ENCODE results near the gene FGF12. TPM values are rescaled to one million over a fixed set of nuclear protein-coding genes. Genes with fewer than 3 reads are reported as not detected.

Gene FGF12
- total RNA-seq, 2 donors from 2014 or later: 1.5 TPM; not detected in 1

DNA sequence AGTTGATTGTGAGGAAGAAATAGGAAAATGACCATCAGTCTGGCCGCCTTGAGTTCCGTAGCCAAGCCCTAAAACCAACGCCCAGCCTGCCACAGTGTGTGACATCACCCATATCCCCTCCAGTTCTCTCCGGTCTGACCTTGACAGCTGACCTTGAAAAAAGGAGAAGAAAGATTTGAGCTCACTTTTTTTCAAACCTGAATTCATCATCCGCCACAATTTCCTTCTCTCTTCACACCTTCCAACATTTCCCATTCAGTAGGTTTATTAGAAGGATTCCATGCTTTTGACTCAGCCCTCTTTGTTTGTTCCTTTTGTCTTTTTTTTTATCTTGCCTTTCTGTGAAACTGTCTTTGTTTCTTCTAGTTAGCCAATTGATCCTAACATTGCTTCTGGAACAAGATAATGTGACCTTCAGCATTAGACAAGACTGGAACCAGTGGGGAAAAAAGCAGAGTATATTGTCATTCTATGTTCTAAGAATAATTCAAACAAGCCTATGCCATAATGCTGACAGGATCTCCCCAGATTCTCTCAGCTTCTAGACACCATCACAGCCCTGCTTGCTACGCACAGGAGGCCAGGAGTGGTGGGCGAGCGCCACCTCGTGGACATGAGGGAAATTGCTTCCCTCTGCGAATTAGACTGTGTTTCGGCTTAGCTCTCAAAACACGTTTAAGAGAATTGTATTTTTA lies 283.1 kb downstream of the FGF12 start:
- no peak overlapping the region for H3K27ac ChIP-seq
- no peak for DNase-seq (ENCODE audit: low spot score)
- no peak for ATAC-seq (ENCODE audit: insufficient number of reproducible peaks, low FRiP score, low read depth)
- no peaks in the 10 kb centered on the region for H3K36me3 ChIP-seq
- no peaks in the 10 kb centered on the region for H3K27me3 ChIP-seq (replicated peaks; ENCODE audit: insufficient read depth)
- H3K4me3 ChIP-seq: no peak overlapping the region
- no peaks in the 10 kb centered on the region for H3K4me1 ChIP-seq (ENCODE audit: control insufficient read depth in 1 of 2, low read depth in 2 of 2)
- no peaks in the 10 kb centered on the region for H3K9me3 ChIP-seq
- TF ChIP-seq, protein P1, sequence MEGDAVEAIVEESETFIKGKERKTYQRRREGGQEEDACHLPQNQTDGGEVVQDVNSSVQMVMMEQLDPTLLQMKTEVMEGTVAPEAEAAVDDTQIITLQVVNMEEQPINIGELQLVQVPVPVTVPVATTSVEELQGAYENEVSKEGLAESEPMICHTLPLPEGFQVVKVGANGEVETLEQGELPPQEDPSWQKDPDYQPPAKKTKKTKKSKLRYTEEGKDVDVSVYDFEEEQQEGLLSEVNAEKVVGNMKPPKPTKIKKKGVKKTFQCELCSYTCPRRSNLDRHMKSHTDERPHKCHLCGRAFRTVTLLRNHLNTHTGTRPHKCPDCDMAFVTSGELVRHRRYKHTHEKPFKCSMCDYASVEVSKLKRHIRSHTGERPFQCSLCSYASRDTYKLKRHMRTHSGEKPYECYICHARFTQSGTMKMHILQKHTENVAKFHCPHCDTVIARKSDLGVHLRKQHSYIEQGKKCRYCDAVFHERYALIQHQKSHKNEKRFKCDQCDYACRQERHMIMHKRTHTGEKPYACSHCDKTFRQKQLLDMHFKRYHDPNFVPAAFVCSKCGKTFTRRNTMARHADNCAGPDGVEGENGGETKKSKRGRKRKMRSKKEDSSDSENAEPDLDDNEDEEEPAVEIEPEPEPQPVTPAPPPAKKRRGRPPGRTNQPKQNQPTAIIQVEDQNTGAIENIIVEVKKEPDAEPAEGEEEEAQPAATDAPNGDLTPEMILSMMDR (IDR thresholded peaks at IDR 0.05): peak; percentile 79

GRCh38 chr3:192435241-192435640 lies 292.1 kb downstream of the FGF12 start:
- Histone ChIP-seq H3K9me3 (no peaks in the 10 kb centered on the region), H3K4me1 (ENCODE audit: control insufficient read depth in 1 of 2, low read depth in 2 of 2) (no peaks in the 10 kb centered on the region), H3K4me3 (no peak overlapping the region), H3K36me3 (no peaks in the 10 kb centered on the region), H3K27me3 (replicated peaks; ENCODE audit: insufficient read depth) (no peaks in the 10 kb centered on the region), H3K27ac (no peak overlapping the region)
- TF ChIP-seq, protein P1 (IDR thresholded peaks at IDR 0.05): no peak
- DNase-seq (ENCODE audit: low spot score) (no peak), ATAC-seq (ENCODE audit: insufficient number of reproducible peaks, low FRiP score, low read depth) (no peak)

DNA sequence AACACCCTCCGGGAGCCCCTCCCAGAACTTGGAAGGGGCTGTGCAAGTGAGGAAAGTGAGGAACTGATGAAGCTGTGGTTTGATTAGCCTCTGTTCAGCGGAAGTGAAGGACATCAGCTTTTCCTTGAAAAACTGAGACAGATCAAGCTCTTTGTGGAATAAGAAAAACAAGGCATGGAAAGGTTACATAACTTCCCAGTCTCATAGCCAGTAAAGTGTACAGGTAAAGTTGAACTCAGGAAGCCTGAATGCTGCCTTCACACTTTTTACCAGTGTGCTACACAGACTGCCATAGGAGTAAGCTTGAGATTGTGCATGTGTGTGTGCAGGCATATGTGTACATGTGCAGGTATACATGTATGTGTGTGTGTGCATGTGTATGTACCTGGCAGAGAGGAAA lies 293.2 kb downstream of the FGF12 start:
- TF ChIP-seq, protein P1 (IDR thresholded peaks at IDR 0.05): no peak
- Histone ChIP-seq H3K4me3 (no peak overlapping the region), H3K36me3 (no peaks in the 10 kb centered on the region), H3K9me3 (no peaks in the 10 kb centered on the region), H3K4me1 (ENCODE audit: control insufficient read depth in 1 of 2, low read depth in 2 of 2) (no peaks in the 10 kb centered on the region), H3K27ac (no peak overlapping the region), H3K27me3 (replicated peaks; ENCODE audit: insufficient read depth) (no peaks in the 10 kb centered on the region)
- DNase-seq (ENCODE audit: low spot score): no peak
- no peak for ATAC-seq (ENCODE audit: insufficient number of reproducible peaks, low FRiP score, low read depth)

DNA sequence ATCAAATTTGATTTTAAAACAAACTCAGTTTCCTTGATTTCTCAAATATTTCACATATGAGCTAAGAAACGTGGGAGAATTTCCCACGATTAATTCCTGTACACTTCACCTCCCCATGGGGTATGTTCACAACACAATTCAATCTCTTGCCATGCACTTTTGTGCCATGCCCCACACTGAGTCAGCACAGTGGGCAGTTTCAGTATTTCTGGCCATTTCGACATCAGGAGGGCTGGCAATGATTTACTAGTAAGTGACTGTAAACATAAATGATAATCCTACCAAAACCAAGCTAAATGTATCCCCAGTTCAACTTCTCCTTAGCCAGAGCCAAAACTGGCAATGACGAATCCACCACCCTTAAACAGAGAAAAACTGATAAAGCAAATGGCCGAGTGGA lies 293.6 kb downstream of the FGF12 start:
- ATAC-seq (ENCODE audit: insufficient number of reproducible peaks, low FRiP score, low read depth) (no peak), DNase-seq (ENCODE audit: low spot score) (no peak)
- Histone ChIP-seq H3K9me3 (no peaks in the 10 kb centered on the region), H3K27me3 (replicated peaks; ENCODE audit: insufficient read depth) (no peaks in the 10 kb centered on the region), H3K27ac (no peak overlapping the region), H3K4me3 (no peak overlapping the region), H3K4me1 (ENCODE audit: control insufficient read depth in 1 of 2, low read depth in 2 of 2) (no peaks in the 10 kb centered on the region), H3K36me3 (no peaks in the 10 kb centered on the region)
- TF ChIP-seq, protein P1 (IDR thresholded peaks at IDR 0.05): no peak

DNA sequence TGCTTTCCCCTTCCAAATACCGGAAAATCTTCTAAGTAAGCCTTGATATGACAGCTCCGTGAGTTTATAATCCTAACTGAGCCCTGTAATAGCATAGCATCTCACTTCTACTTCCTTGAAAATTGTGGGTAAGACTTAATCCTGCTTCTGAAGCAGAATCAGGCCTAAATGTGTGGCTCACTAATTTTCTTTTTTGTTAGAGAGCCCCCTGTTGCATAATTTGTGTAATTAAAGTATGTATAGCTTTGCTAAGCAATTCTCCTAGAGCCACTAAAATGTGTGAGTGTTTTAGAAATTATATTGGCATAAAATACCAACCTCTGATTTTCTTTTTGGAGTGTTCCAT lies 304.4 kb downstream of the FGF12 start:
- no peaks in the 10 kb centered on the region for H3K4me1 ChIP-seq (ENCODE audit: control insufficient read depth in 1 of 2, low read depth in 2 of 2)
- H3K27me3 ChIP-seq (replicated peaks; ENCODE audit: insufficient read depth): no peaks in the 10 kb centered on the region
- H3K9me3 ChIP-seq: no peaks in the 10 kb centered on the region
- TF ChIP-seq, protein P1 (IDR thresholded peaks at IDR 0.05): no peak
- H3K4me3 ChIP-seq: no peak overlapping the region
- no peak for ATAC-seq (ENCODE audit: insufficient number of reproducible peaks, low FRiP score, low read depth)
- DNase-seq (ENCODE audit: low spot score): no peak
- H3K36me3 ChIP-seq: no peaks in the 10 kb centered on the region
- no peak overlapping the region for H3K27ac ChIP-seq

All from thoracic aorta (tissue), 2 donors.